HG02943 (cell line): Measurements from ENCODE around the gene KIF4B.
A peak's percentile ranks its signal among the peaks of the same experiment; 100 is the strongest.
"Not testable (repeated sequence)": the region's sequence is repeated elsewhere in the genome, so short reads cannot be mapped to it uniquely, and the experiment has no call there.

ENCODE experiments used
- ATAC-seq: cut with Tn5 transposase; IDR thresholded peaks from one replicate; pipeline ENCODE4 v1.9.1; 2021; ENCODE audit warnings: mild to moderate bottlenecking, low read depth, moderate library complexity; ENCODE audit not compliant: unreplicated experiment

Gene KIF4B

GRCh38 chr5:155002722-155003121, 10.8 kb upstream of the KIF4B start:
- not testable (repeated sequence) for ATAC-seq

GRCh38 chr5:155004138-155004744, 9.3 kb upstream of the KIF4B start:
- no peak for ATAC-seq

- not testable (repeated sequence) for ATAC-seq
Observed at GRCh38 chr5:155006265-155006664, 7.3 kb upstream of the KIF4B start.

- no peak for ATAC-seq
Observed at GRCh38 chr5:155008669-155009068, 4.9 kb upstream of the KIF4B start.

- no peak for ATAC-seq
Observed at GRCh38 chr5:155010881-155011280, 2.7 kb upstream of the KIF4B start.

GRCh38 chr5:155015239-155015638, 1.7 kb downstream of the KIF4B start:
- no peak for ATAC-seq

GRCh38 chr5:155017610-155018009, 4.1 kb downstream of the KIF4B start:
- peak; percentile 81 for ATAC-seq

GRCh38 chr5:155019601-155020226, 6.2 kb downstream of the KIF4B start:
- no peak for ATAC-seq

GRCh38 chr5:155021842-155022241, 8.3 kb downstream of the KIF4B start:
- ATAC-seq = no peak

GRCh38 chr5:155023320-155023719, 9.8 kb downstream of the KIF4B start:
- no peak for ATAC-seq

GRCh38 chr5:155024015-155024414, 10.5 kb downstream of the KIF4B start:
- ATAC-seq = no peak

- no peak for ATAC-seq
Observed at GRCh38 chr5:155025895-155026294, 12.3 kb downstream of the KIF4B start.

- no peak for ATAC-seq
Observed at GRCh38 chr5:155027993-155028629, 14.6 kb downstream of the KIF4B start.

- ATAC-seq = no peak
Observed at GRCh38 chr5:155029240-155029639, 15.7 kb downstream of the KIF4B start.

- not testable (repeated sequence) for ATAC-seq
Observed at GRCh38 chr5:155034145-155034744, 20.7 kb downstream of the KIF4B start.

GRCh38 chr5:155035087-155035486, 21.5 kb downstream of the KIF4B start:
- ATAC-seq = not testable (repeated sequence)

GRCh38 chr5:155040984-155041653, 27.6 kb downstream of the KIF4B start:
- ATAC-seq = no peak

GRCh38 chr5:155044591-155044990, 31.0 kb downstream of the KIF4B start:
- ATAC-seq = no peak

GRCh38 chr5:155046591-155046990, 33.0 kb downstream of the KIF4B start:
- no peak for ATAC-seq

- ATAC-seq = no peak
Observed at GRCh38 chr5:155047818-155048217, 34.3 kb downstream of the KIF4B start.
